K562 (cell line): ENCODE data around the gene ANXA4. TPM values are rescaled to one million over a fixed set of nuclear protein-coding genes. Genes with fewer than 3 reads are reported as not detected.

ENCODE experiments used
- ATAC-seq: fragments of 200-7000 bp; cut with Tn5 transposase; 3 replicates; pipeline ENCODE4 v1.9.1; 2020; ENCODE audit warnings: moderate library complexity
- BruUV-seq: library from RNA; stranded (reverse); fragments of 400-500 nt; replicated peaks from 2 replicates; lab custom pipeline; 2021; lab: Mats Ljungman, UMichigan
- CTCF ChIA-PET: fragments of 300-600 bp; formaldehyde crosslinking; extraction: SDS; loops from one replicate; lab custom pipeline; 2021; ENCODE audit warnings: low intra/inter-chr PET ratio; lab: Yijun Ruan, JAX
- POLR2A ChIA-PET: fragments of 300-600, 350-650 bp; sonication (Branson Sonifier 250); formaldehyde crosslinking; extraction: SDS; loops from one replicate; lab custom pipeline; 2021; ENCODE audit warnings: antibody characterized with exemption, inconsistent platforms; lab: Yijun Ruan, JAX
- DNase-seq, 4 experiments: peaks; one replicate each; pipeline versions ENCODE4 v3.0.0 to v3.0.0-alpha.2; 2011 to 2018; ENCODE audit warnings: low spot score in 3 of 4, mixed read lengths in 3 of 4; ENCODE audit errors: extremely low read depth in 1 of 4
- FAIRE-seq: peaks from 2 replicates; lab custom pipeline; 2011; peaks lifted over from hg19 to GRCh38; lab: Jason Lieb, UNC
- H2AFZ ChIP-seq: 2 replicates; pipeline ENCODE4 v1.6.0; 2011; ENCODE audit warnings: low read depth, low read length, control low read depth, inconsistent platforms
- H3K27ac ChIP-seq: fragments of 200-600 bp; 3 replicates; pipeline ENCODE4 v1.8.0; 2011; ENCODE audit warnings: low read depth, mild to moderate bottlenecking, control low read depth, inconsistent platforms, low read length, moderate library complexity, mixed read lengths; ENCODE audit errors: extremely low read depth
- H3K27me3 ChIP-seq, 2 experiments: fragments of 300-600 bp in 1 of 2; 2 replicates in 1 of 2; 3 replicates in 1 of 2; pipeline versions ENCODE4 v1.6.0 to v1.8.0; 2011; ENCODE audit warnings: inconsistent platforms in 2 of 2, low read length in 2 of 2, mild to moderate bottlenecking in 1 of 2, mixed read lengths in 1 of 2, moderate library complexity in 1 of 2; ENCODE audit not compliant: control insufficient read depth in 2 of 2, insufficient read depth in 2 of 2
- H3K36me3 ChIP-seq: fragments of 300-600 bp; 3 replicates; pipeline ENCODE4 v1.8.0; 2011; ENCODE audit warnings: mild to moderate bottlenecking, low read length, inconsistent platforms; ENCODE audit not compliant: control insufficient read depth, insufficient read depth
- H3K4me1 ChIP-seq, 2 experiments: fragments of 200-600 bp in 1 of 2; replicated peaks in 1 of 2; 2 replicates in 1 of 2; 3 replicates in 1 of 2; pipeline versions ENCODE4 v1.5.1 to v1.8.0; 2011; ENCODE audit warnings: inconsistent platforms in 2 of 2, low read length in 2 of 2, mild to moderate bottlenecking in 1 of 2, mixed read lengths in 1 of 2, moderate library complexity in 1 of 2; ENCODE audit not compliant: control insufficient read depth in 2 of 2, insufficient read depth in 2 of 2
- H3K4me2 ChIP-seq: 2 replicates; pipeline ENCODE4 v1.6.1; 2011; ENCODE audit warnings: low read length, control low read depth, inconsistent platforms, mixed read lengths; ENCODE audit not compliant: insufficient read depth
- H3K4me3 ChIP-seq: fragments of 200-600 bp; sonication (generic), shearing (Covaris generic); 2 replicates; pipeline ENCODE4 v1.5.1; 2016; ENCODE audit warnings: control low read depth, inconsistent platforms
- H3K79me2 ChIP-seq: fragments of 200-600 bp; 3 replicates; pipeline ENCODE4 v1.8.0; 2011; ENCODE audit warnings: low read length, inconsistent platforms; ENCODE audit not compliant: control insufficient read depth, insufficient read depth
- H3K9ac ChIP-seq, 2 experiments: 2 replicates each; pipeline versions ENCODE4 v1.6.0 to v1.6.1; 2011; ENCODE audit warnings: low read depth in 2 of 2, low read length in 2 of 2, control low read depth in 1 of 2, inconsistent platforms in 1 of 2, mild to moderate bottlenecking in 1 of 2, mixed read lengths in 1 of 2; ENCODE audit not compliant: insufficient read depth in 1 of 2
- H3K9me1 ChIP-seq: one replicate; pipeline ENCODE4 v1.6.0; 2011; ENCODE audit warnings: inconsistent platforms, mild to moderate bottlenecking, low read length, moderate library complexity; ENCODE audit not compliant: control insufficient read depth, insufficient read depth
- H3K9me3 ChIP-seq: replicated peaks from 2 replicates; pipeline ENCODE4 v1.5.1; 2011; ENCODE audit warnings: low read depth, low read length, inconsistent platforms; ENCODE audit not compliant: control insufficient read depth, insufficient read depth
- H4K20me1 ChIP-seq: replicated peaks from 2 replicates; pipeline ENCODE4 v1.6.1; 2011; ENCODE audit warnings: low read length, inconsistent platforms, mixed read lengths; ENCODE audit not compliant: control insufficient read depth, insufficient read depth
- CBFA2T2 ChIP-seq: fragments of 450-650 bp; conservative IDR thresholded peaks from 2 replicates; pipeline ENCODE4 v1.6.1; 2017; ENCODE audit warnings: mild to moderate bottlenecking
- CBFA2T3 ChIP-seq: fragments of 450-650 bp; IDR thresholded peaks from 2 replicates; pipeline ENCODE4 v1.6.1; 2017
- CXXC5 ChIP-seq: fragments of 250-450 bp; sonication (Bioruptor Pico); IDR thresholded peaks from 2 replicates; pipeline ENCODE4 v1.8.0; 2022; ENCODE audit warnings: inconsistent platforms, mild to moderate bottlenecking, moderate library complexity
- ELK1 ChIP-seq: sonication (generic); formaldehyde crosslinking; IDR thresholded peaks from 2 replicates; pipeline ENCODE4 v1.8.1; 2022; ENCODE audit warnings: missing genetic modification reagents
- HDAC8 ChIP-seq: fragments of 450-650 bp; IDR thresholded peaks from 2 replicates; pipeline ENCODE4 v1.6.1; 2016; ENCODE audit warnings: mild to moderate bottlenecking, missing genetic modification characterization, moderate library complexity, missing compliant biosample characterization
- ILF3 ChIP-seq: fragments of 450-650 bp; IDR thresholded peaks from 2 replicates; pipeline ENCODE4 v1.6.1; 2018; ENCODE audit warnings: antibody characterized with exemption, mild to moderate bottlenecking, moderate library complexity, borderline replicate concordance
- JUN ChIP-seq, 2 experiments: sonication (generic) in 1 of 2; formaldehyde crosslinking in 1 of 2; IDR thresholded peaks; 2 replicates each; pipeline versions ENCODE4 v1.6.1 to v1.8.0; 2012 to 2022; ENCODE audit warnings: borderline replicate concordance in 2 of 2, mild to moderate bottlenecking in 2 of 2, improper control_type of control experiment in 1 of 2, low read depth in 1 of 2, low read length in 1 of 2, missing genetic modification reagents in 1 of 2
- JUNB ChIP-seq: fragments of 450-650 bp; formaldehyde crosslinking; conservative IDR thresholded peaks from 2 replicates; pipeline ENCODE4 v1.4.0; 2020; ENCODE audit warnings: mild to moderate bottlenecking
- KDM1A ChIP-seq, 2 experiments: fragments of 450-650 bp; IDR thresholded peaks; 2 replicates each; pipeline ENCODE4 v1.6.1; 2016; ENCODE audit warnings: mild to moderate bottlenecking in 2 of 2
- MIER1 ChIP-seq: fragments of 450-650 bp; IDR thresholded peaks from 2 replicates; pipeline ENCODE4 v1.6.1; 2016; ENCODE audit warnings: antibody characterized with exemption, mild to moderate bottlenecking, low read depth
- NUFIP1 ChIP-seq: fragments of 450-650 bp; IDR thresholded peaks from 2 replicates; pipeline ENCODE4 v1.6.1; 2018; ENCODE audit not compliant: partially characterized antibody
- RBM14 ChIP-seq: fragments of 200-400 bp; formaldehyde crosslinking; IDR thresholded peaks from 2 replicates; pipeline ENCODE4 v1.6.1; 2018; ENCODE audit warnings: low read depth, mild to moderate bottlenecking, low read length, moderate library complexity, borderline replicate concordance; ENCODE audit not compliant: insufficient read depth
- SMARCA4 ChIP-seq: fragments of 450-650 bp; IDR thresholded peaks from 2 replicates; pipeline ENCODE4 v1.6.1; 2016
- SMARCE1 ChIP-seq: fragments of 450-650 bp; IDR thresholded peaks from 2 replicates; pipeline ENCODE4 v1.7.1; 2016; ENCODE audit warnings: mild to moderate bottlenecking
- TBL1XR1 ChIP-seq, 2 experiments: IDR thresholded peaks; 2 replicates each; pipeline ENCODE4 v1.6.1; 2012; ENCODE audit warnings: improper control_type of control experiment in 2 of 2, low read length in 2 of 2, mild to moderate bottlenecking in 1 of 2
- TCF3 ChIP-seq: sonication (generic); formaldehyde crosslinking; IDR thresholded peaks from 2 replicates; pipeline ENCODE4 v1.4.0; 2020; ENCODE audit warnings: mild to moderate bottlenecking, missing genetic modification reagents
- TEAD4 ChIP-seq, 2 experiments: sonication (generic) in 1 of 2; formaldehyde crosslinking in 1 of 2; IDR thresholded peaks; 2 replicates each; pipeline versions ENCODE4 v1.6.1 to v1.8.0; 2012 to 2022; ENCODE audit warnings: borderline replicate concordance in 1 of 2, inconsistent platforms in 1 of 2, low read length in 1 of 2, mild to moderate bottlenecking in 1 of 2, missing genetic modification reagents in 1 of 2
- YBX1 ChIP-seq: fragments of 450-650 bp; IDR thresholded peaks from 2 replicates; pipeline ENCODE4 v1.7.1; 2016; ENCODE audit warnings: mild to moderate bottlenecking
- ZBTB17 ChIP-seq: fragments of 450-650 bp; formaldehyde crosslinking; IDR thresholded peaks from 2 replicates; pipeline ENCODE4 v1.4.0; 2020; ENCODE audit warnings: mild to moderate bottlenecking
- ZBTB8A ChIP-seq: fragments of 450-650 bp; IDR thresholded peaks from 2 replicates; pipeline ENCODE4 v1.6.1; 2018; ENCODE audit warnings: mild to moderate bottlenecking, moderate library complexity; ENCODE audit not compliant: partially characterized antibody
- ZNF174 ChIP-seq: fragments of 250-450 bp; sonication (Bioruptor Pico); IDR thresholded peaks from 2 replicates; pipeline ENCODE4 v1.4.0; 2020; ENCODE audit warnings: mild to moderate bottlenecking
- ZNF384 ChIP-seq: IDR thresholded peaks from 2 replicates; pipeline ENCODE4 v1.6.1; 2012; ENCODE audit warnings: low read depth, low read length, improper control_type of control experiment
- ZNF57 ChIP-seq: fragments of 450-650 bp; formaldehyde crosslinking; IDR thresholded peaks from 2 replicates; pipeline ENCODE4 v1.4.0; 2020; ENCODE audit warnings: mild to moderate bottlenecking, moderate library complexity
- ZNF695 ChIP-seq: fragments of 450-650 bp; formaldehyde crosslinking; IDR thresholded peaks from 2 replicates; pipeline ENCODE4 v1.4.0; 2020; ENCODE audit warnings: mild to moderate bottlenecking, moderate library complexity
- ZNF76 ChIP-seq: fragments of 250-450 bp; sonication (Bioruptor Pico); IDR thresholded peaks from 2 replicates; pipeline ENCODE4 v1.4.0; 2020; ENCODE audit warnings: mild to moderate bottlenecking, moderate library complexity, borderline replicate concordance
- WGBS: fragments of 100-300 bp; shearing (Covaris generic); methylation state at CpG from one replicate; pipeline ENCODE4 v1.1.6; 2016; ENCODE audit warnings: low coverage, mixed read lengths; ENCODE audit not compliant: insufficient coverage; ENCODE audit errors: missing lambda C conversion rate; 5-methylcytosine and 5-hydroxymethylcytosine counted together
- in situ Hi-C: fragments of 300-500 bp; cut with MboI; formaldehyde crosslinking; loops from 4 replicates; pipeline ENCODE4 v1.15.0; 2018; ENCODE audit warnings: inconsistent platforms, mixed read lengths
- intact Hi-C: fragments of 100-400 bp; cut with micrococcal nuclease; formaldehyde crosslinking; loops from 2 replicates; pipeline ENCODE4 v1.14.2; 2022
- polyA plus RNA-seq, 8 experiments: library from polyadenylated mRNA; depleted of rRNA in 4 of 8; stranded (reverse) in 5 of 8; unstranded in 3 of 8; fragments of >200 nt; fragmentation: Nextera tagmentation in 2 of 8; fragmentation: Illumina TruSeq in 1 of 8; extraction: Ambion mirVana in 2 of 8; extraction: Trizol in 1 of 8; gene quantifications; 2 replicates each; pipeline versions ENCODE4 v1.2.1 to v1.2.3, GENCODE V29; 2011 to 2014; ENCODE audit warnings: inconsistent platforms in 1 of 8, missing spikeins in 1 of 8
- total RNA-seq, 7 experiments: library from RNA; depleted of rRNA in 6 of 7; stranded (reverse); fragments of >200 nt in 6 of 7; fragmentation: Illumina TruSeq in 2 of 7; extraction: Trizol in 2 of 7; gene quantifications; 2 replicates each; pipeline versions ENCODE4 v1.2.1 to v1.2.3, GENCODE V29; 2011 to 2021; ENCODE audit warnings: low replicate concordance in 1 of 7

ANXA4 gene
- total and polyA plus RNA-seq, 9 of the 15 experiments (the other 6 are each of a cell fraction or from before 2014, with no cell fraction given), result 3.4 to 13.6 (median 11.6) TPM

- intact Hi-C loops (no loop called here), in situ Hi-C loops (no loop called here)
- BruUV-seq, result no TSS peak
- ChIA-PET POLR2A (interaction anchor here (0.8 kb wide), 1 partner anchor 9 kb away, joined by 3 read pairs; no protein-coding TSS in a partner anchor), CTCF (interaction anchor here (0.6 kb wide), 1 partner anchor 180 kb away, joined by 3 read pairs; no protein-coding TSS in a partner anchor)
- no peak overlapping the region for H2AFZ ChIP-seq
- no peak overlapping the region for H3K4me3 ChIP-seq
- ATAC-seq (peak; percentile 63), FAIRE-seq (peak; percentile 11), DNase-seq (peak in 1 of 4 experiments; percentile 29)
- no peaks in the 10 kb centered on the region for H3K27me3 ChIP-seq
- 41% methylated on average over 1 of the region's 1 CpG for WGBS
- no peaks in the 10 kb centered on the region for H3K9me3 ChIP-seq
- peaks cover 52% of the 10 kb centered on the region; the same call in 2 of the 3 replicates for H3K36me3 ChIP-seq
- no peak overlapping the region for H3K9ac ChIP-seq
- no peaks in the 10 kb centered on the region for H3K79me2 ChIP-seq
- no peaks in the 10 kb centered on the region for H3K9me1 ChIP-seq
- H4K20me1 ChIP-seq, result no peaks in the 10 kb centered on the region
- H3K27ac ChIP-seq, result no peak overlapping the region
- H3K4me1 ChIP-seq, result peaks cover 0 to 6% of the 10 kb centered on the region in 2 experiments; a peak in 1 of 5 replicates
- no peak overlapping the region for H3K4me2 ChIP-seq
- no peak for TF ChIP-seq ZNF174 (CRISPR knock-in tag)
- peak; percentile 73 for TF ChIP-seq CBFA2T3
- TF ChIP-seq SMARCA4, result 0 out of 2 replicates have a peak, but pooled peaks have one; percentile 41
- TF ChIP-seq ZNF76, result no peak
- peak; percentile 75 for TF ChIP-seq TCF3 (CRISPR knock-in tag)
- no peak for TF ChIP-seq HDAC8
- TF ChIP-seq ZBTB17 (CRISPR knock-in tag), result no peak
- TF ChIP-seq JUNB (CRISPR knock-in tag), result no peak
- TF ChIP-seq ILF3, result no peak
- TF ChIP-seq JUN (IDR thresholded peaks at IDR 0.05; ENCODE audit: borderline replicate concordance, low read depth, low read length), result no peak
- no peak for TF ChIP-seq JUN (CRISPR knock-in tag; IDR thresholded peaks at IDR 0.05; ENCODE audit: borderline replicate concordance)
- TF ChIP-seq RBM14, result no peak
- no peak for TF ChIP-seq YBX1
- TF ChIP-seq ELK1 (CRISPR knock-in tag), result no peak
- no peak for TF ChIP-seq CXXC5 (CRISPR knock-in tag)
- TF ChIP-seq ZNF57, result no peak
- no peak for TF ChIP-seq TBL1XR1 (IDR thresholded peaks at IDR 0.05; ENCODE audit: low read length in 2 of 2)
- no peak for TF ChIP-seq NUFIP1
- peak; percentile 24; the same call in 1 of the 2 replicates for TF ChIP-seq TEAD4 (IDR thresholded peaks at IDR 0.05; ENCODE audit: low read length)
- TF ChIP-seq TEAD4 (CRISPR knock-in tag; IDR thresholded peaks at IDR 0.05; ENCODE audit: borderline replicate concordance), result no peak
- TF ChIP-seq ZNF384, result no peak
- TF ChIP-seq SMARCE1, result no peak
- no peak for TF ChIP-seq ZNF695 (CRISPR knock-in tag)
- TF ChIP-seq KDM1A (IDR thresholded peaks at IDR 0.05), result 0 out of 4 replicates have a peak, but pooled peaks of 1 of the 2 experiments have one; percentile 7
- no peak for TF ChIP-seq ZBTB8A
- no peak for TF ChIP-seq MIER1
- 0 out of 2 replicates have a peak, but pooled peaks have one; percentile 40 for TF ChIP-seq CBFA2T2
Observed at GRCh38 chr2:69863298-69863697, 121.4 kb downstream of the ANXA4 start.
